ENCODE results near the gene MORN1.
A peak's percentile ranks its signal among the peaks of the same experiment; 100 is the strongest.

Gene MORN1

DNA sequence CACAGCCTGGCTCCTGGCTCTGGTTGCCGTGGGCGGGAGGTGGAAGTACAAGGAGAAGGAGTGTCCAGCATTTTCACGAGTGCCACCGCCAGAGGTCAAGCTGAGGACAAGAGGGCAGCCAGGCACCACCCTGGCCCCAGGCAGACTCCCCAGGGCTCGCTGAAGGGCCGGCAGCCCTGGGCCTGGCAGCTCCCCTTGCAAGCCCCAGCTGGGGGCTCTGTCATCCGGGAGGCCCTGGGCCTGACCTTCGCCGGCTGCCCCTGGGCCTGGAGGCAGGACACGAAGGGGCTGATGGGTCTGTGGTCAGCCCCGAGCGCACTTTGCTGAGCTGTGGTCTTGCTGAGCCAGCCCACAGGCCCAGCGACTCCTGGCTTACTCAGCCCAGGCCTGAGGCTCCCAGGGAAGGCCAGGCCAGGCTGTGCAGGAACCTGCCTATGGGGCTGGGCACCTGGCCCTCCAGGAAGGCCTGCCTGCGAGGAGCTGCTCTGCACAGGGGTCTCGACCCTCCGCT is 74.8 kb downstream of the MORN1 start:
- no peak for DNase-seq

DNA sequence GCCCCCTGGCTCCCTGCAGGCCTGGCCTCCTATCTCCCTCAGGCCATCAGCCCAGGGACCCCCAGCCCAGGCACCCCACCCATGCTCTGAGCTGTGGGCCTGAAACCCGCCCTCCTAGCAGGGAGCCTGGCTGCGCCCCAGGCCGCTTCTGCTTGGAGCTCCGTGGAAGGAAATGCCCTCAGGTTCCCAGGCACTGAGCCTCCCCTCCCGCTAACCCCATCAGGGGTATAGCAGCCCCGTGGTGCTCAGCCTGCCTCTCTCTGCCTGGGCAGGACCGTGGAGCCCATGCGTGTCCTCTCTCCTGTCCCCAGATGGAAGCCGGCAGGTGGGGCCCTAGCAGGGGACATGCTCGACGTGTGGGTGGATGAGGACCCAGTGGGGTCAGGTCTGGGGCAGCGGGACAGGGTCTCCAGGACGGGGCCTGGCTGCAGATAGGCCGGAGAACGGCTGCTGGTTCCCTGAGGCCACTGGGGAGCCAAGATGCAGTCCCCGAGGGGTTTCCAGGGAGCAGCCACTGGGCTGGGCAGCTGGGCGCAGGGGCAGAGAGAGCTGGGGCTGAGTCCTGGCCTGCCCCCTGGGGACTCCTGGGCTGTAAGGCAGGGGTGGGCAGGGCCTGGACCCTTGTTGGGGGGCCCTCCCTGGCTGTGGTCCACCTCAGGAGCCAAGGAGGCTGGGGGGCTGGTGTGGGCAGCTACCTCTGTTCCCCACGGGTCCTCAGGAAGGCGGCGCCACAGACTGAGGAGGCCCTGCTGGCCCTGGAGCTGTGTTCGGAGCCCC is 75.5 kb downstream of the MORN1 start:
- DNase-seq, result no peak

DNA sequence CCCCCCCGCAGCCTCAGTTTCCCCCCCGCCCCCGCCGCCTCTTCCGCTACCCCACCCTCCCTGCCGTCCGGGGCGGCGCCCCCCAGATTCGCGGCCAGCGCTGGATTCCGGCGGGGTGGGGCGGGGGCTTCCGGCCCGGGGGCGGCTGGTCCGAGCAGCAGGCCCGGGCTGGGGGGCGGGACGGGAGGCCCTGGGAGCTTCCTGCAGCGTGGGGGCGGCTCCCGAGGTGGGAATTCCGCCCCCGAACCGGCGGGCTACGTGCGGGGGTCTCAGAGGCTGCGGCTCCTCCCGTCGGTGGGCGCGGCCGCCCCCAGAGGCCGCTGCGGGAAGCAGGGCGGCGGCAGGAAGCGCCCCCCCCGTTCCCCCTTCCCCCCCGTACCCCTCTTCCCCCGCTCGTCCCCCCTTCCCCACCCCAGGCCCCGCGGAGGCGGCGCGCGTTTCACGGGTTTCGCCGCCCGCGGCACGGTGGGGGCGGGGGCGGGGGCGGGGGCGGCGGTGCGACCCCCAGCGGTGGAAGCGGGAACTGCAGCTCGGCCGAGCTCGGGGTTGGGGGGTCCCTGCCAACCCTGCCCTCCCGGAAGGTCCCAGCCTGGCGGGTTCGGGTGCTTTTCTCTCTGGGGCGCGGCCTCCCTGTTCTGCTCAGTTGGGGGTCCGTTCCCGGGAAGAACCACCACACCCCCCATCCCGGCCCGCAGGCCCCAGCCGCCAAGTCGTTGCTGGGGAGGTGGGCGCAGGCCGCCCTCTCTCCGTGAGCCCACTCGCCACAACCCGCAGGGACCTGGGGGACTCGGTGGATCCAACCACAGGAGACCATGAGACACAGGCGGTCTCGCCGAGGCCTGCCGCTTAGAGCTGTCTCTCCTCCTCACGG is 76.3 kb downstream of the MORN1 start:
- DNase-seq, result peak; percentile 67

DNA sequence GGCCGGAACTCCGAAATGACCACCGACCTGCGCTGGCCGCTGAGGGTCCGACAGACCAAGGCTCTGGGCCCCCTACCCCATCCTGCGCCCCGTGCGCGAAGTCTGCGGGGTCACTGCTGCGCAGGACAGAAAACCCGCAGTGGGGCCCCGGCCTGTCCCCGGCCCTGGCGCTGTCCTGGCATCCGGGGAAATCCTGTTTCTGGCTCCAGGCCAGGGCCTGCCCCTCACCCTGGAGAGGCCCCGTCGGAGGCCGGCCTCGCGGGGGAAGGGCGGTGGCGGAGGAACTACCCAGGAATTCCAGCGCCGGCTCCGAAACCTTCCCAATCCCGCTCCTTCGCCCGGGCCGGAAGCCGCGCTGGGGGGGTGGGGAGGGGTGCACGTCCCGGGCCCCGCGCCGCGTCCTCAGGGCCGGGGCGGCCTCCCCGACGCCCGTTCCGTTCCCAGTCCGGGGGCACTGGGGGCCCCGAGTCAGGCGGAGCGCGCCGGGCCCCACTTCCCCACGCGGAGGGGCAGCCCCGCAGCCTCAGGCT is 77.0 kb downstream of the MORN1 start:
- DNase-seq, result no peak

DNA sequence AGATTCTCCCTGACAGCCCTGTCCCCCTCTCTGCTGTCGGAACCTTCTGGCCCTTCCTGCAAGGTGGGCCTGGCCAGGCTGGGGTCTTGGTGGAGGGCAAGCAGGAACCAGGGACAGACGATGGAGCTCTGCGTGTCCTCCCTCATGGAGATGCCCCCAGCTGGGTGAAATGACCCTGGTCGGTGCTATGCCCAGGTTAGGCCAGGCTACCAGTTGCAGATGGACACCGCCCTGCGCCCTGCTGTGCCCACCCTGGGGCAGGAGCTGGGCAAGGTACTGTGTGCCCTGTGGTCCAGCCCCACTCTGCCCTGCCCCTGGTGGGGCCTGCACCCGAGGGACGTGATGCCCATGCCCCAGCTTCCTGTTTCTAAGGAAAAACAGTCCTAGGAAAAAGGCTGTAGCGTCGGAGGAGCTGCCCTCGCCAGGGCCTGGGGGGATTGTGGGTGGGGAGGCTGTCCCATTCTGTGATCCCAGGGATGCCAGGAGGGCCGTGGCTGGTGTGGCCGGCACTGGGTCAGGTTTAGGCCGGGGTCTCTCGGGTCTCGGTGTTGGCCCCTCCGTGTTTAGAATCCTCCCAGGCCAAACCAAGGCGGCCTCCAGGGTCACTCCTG is 77.6 kb downstream of the MORN1 start:
- DNase-seq, result no peak

DNA sequence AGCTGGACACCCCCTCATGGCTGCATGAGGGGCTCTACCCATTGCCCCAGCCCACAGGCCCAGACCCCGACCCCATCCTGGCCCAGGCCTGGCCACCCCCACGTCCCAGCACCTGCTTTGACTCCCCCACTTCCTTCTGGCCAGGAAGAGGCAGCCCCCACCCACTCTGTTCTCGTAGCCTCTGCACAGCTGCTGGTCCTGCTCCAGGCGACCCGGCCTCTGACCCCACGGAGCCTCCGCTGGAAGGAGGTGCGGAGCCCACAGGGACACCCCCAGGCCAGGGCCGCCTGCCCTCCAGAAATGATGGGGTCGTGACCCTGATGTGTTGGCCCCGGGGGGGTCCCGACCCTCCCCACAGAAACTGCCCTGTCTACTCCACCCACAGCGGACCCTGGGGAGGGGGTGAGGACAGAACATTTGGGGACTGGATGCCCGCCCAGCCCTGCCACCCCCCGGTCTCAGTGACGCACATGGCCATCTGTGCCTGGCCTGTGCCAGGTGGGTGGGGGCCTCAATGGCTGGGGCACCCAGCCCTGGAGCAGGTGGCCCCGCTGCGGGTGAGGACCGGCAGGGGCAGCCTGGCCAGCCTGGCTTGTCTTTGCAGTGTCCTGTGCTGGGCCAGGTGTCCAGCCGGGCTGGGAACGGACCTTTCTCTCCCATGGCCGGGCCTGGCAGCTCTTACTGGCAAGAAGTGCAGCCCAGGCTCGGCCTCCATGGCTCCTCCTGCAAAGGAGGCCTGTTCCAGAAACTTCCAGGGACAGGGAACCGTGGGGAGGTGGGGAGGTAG is 78.6 kb downstream of the MORN1 start:
- DNase-seq, result no peak

DNA sequence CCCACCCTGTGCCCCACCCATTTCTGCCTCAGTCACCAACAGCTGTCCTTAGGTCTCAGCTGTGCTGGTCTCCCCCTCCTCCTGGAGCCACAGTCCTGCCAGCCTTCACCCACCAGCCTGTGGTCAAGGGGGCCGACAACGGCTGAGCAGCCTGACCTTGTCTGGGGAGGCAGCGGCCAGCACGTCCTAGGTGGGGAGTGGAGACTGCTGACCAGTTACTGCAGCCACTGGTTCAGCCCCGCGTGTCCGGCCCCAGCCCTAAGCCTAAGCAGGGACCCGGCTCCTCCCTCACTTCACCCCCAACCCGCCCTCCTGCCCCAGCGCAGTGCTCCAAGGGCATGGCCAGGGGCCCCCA is 79.2 kb downstream of the MORN1 start:
- DNase-seq, result no peak

DNA sequence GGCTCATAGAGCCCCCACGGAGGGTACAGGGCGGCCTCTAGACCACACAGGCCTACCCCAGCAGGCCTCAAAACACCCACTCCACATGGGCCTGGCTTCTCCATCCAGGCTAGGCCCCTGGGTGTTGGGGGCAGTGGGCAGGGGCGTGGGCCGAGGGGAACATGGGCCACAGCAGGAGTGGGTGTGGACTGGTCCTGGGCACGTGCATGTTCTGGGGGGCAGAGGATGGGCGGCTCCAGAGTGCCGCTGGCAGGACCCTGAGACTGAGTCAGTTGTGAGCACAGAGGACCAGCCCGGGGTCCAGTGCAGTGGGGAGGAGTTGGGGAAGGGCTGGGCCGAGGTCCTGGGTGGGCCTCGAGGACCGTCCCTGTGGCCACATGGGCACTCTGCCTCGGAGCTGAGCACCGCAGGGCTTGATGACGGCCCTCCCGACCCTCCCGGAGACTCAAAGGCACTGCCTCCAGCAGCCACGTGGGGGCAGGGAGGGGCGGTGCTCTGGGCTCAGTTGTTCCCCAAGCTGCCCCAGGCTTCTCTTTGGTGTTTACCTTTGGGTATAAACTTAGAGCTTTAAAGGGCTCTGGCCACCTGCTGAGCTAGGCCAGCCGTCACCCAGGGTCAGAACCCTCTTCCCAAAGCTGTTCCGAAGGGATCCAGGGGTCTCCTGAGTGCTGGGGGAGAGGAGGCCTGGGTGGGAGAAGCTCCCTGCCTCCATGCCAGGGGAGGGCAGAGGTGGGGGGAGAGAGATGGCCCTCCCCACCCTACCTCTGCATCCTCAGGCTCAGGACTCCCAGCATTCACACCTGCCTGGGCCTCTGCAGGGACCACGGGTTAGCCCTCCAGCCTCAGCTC is 79.9 kb downstream of the MORN1 start:
- DNase-seq, result peak; percentile 50

DNA sequence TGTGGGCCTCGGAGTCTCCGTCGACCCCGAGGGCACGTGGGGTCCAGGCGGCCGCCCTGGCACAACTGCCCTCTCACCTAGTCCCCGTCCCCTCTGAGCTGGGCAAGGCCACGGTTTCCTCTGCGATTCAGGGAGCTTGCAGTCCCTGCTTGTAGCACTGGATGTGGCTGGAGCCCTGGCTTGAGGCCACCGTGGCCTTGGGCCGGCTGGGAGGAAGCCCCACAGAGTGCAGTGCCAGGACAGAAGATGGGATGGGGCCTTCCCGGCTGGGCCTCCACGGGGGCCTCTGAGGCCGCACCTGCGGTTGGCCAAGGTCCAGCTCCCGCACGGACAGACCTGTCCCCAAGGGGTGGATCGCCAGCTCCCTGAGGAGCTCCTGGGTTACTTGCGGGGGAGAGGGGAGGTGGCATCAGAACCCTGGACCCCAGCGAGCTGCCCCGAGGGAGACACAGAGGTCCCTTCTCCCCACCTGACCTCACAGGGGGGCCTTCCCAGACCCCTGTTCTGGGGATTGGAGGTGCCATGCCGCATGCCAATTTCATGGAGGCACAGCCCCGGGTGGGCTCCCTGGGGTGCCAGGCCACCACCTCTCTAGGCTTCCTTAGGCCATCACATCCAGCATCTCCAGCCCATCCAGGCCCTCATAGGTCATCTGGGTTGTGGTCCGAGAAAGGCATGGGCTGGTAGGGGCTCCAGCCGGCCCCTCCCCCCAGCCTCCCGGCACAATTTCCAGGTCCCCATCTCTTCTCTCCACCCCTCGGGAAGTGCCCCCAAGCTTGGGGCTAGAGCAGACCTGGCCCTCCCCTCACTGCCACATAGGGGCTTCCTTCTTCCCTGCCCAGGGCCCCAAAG is 80.8 kb downstream of the MORN1 start:
- DNase-seq, result no peak

DNA sequence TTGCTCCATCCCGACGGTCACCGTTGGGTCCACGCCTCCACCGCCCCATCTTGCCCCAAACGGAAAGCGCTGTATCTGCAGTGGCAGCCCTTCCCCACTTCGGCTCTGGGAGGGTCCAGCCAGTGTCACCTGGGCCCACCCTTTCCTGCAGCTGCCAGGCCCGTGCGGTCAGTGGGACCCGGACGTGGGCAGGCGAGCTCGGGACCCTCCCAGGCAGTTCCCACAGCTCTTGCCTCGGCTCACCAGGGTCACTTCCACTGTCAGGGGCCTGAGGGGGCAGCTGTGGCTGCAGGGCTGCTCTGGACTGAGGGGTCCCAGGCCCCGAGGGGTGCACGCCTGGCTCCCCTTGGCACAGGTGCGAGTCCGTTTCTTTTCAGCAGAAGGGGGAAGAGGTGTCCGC is 82.5 kb downstream of the MORN1 start:
- DNase-seq, result no peak

DNA sequence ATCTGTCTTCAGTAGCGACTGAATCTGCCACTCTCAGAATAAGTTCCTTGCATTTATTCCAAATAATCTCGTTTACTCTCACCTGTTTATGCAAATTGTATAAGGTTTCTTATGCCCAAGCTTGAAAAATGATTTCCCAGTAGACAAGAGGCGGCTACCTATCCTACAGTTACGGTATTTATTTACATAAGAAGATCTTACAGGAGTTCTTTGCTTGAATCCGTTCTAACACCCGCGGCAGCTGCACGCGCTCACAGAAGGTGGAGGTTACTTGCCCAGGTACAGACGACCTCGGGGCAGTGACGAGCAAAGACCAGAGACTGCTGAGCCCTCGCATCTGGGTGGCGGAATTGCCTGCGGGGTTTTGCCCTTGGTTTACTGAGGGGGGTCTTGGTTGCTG is 83.4 kb downstream of the MORN1 start:
- no peak for DNase-seq

DNA sequence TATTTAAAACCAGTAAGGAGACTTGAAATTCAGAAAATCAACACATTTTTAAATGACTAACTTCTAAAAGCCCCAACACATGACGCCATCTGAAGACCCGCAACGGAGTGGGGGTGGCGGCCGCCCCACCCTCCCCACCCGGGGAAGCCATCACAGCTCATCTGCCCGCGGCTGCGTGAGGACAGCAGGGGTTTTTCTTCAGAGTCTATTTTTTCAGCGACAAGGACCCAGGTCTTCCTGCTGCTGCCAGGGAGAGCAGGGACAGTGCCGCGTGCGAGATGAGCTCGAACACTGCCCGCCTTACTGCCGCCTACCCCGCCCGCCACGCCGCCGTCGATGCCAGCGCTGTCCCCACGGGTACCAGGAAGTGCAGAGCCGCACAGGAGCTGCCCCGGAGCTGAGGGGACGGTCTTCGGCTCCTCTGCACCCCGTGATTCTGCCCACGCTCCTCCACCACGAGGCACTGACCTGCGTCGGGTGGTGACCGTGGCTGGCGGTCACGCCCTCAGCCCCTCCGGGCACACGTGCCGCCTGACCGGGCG is 84.2 kb downstream of the MORN1 start:
- DNase-seq, result no peak

DNA sequence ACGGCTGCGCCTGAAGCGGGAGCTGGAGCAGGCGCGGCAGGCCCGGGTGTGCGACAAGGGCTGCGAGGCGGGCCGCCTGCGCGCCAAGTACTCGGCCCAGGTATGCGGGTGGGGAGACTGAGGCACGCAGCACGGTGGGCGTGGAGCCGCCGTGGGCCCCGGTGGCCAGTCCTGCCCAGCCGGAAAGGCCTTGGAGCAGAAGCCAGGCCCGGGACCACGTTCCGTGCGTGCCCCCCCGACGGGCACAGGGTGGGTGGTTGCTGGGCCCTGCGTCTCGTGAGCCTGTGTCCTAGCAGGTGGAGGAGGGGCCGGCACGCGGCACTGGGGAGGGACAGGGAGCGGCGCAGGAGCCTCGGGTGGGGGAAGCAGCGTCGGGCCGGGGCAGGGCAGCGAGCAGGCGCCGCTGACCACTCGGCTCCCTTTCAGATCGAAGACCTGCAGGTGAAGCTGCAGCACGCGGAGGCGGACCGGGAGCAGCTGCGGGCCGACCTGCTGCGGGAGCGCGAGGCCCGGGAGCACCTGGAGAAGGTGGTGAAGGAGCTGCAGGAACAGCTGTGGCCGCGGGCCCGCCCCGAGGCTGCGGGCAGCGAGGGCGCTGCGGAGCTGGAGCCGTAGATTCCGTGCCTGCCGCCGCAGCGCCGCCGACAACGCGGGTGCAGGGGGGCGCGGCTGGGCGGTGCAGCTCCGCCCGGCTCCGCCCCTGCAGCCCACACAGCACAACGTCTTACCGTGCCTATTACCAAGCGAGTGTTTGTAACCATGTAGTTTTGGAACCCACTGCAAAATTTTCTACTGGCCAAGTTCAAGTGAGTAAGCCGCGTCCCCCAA is 85.0 kb downstream of the MORN1 start:
- no peak for DNase-seq

DNA sequence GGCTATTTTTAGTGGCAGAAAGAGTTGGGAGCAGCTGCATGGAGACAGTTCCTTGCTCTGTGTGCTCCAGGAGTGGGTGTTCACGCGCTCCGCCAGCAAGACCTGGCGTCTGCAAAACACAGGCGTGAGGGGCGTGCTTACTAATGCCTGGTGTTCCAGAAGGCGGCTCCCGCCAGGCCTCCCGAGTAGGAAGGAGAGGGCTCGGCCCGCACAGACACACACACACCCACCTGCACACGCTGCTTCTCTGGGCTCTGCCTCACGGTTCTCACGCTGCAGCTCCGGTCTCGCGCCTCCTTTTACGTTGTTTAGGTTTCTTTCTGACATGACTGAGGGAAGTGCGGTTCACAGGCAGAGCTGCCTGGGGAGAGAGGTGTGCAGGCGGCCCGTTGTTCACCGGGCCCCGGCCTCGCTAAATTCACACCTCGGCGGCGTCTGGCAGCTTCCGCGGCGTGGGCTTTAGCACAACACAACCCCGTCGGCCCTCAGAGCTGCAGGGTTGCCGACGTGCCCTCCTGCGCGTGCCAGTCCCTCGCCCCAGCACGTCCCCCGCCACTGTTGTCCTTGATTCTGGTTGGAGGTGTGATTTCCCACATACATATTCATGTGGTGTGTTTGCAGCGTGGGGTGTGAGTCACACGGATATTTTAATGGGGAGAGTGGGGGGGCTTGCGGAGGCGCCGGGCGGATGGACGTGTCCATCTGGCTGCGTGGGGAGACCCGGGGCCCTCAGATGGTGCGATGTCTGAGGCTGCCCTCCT is 86.3 kb downstream of the MORN1 start:
- no peak for DNase-seq

DNA sequence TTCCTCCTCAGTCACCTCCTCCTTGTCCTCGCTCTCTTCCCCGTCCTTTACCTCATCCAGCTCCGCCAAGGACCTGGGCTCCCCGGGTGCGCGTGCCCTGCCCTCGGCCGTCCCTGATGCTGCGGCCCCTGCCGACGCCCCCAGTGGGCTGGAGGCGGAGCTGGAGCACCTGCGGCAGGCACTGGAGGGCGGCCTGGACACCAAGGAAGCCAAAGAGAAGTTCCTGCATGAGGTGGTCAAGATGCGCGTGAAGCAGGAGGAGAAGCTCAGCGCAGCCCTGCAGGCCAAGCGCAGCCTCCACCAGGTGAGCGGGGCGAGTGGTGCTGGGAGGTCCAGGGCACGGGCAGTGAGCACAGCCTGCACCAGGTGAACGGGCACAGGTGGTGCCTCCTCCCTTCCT is 87.1 kb downstream of the MORN1 start:
- DNase-seq, result no peak

DNA sequence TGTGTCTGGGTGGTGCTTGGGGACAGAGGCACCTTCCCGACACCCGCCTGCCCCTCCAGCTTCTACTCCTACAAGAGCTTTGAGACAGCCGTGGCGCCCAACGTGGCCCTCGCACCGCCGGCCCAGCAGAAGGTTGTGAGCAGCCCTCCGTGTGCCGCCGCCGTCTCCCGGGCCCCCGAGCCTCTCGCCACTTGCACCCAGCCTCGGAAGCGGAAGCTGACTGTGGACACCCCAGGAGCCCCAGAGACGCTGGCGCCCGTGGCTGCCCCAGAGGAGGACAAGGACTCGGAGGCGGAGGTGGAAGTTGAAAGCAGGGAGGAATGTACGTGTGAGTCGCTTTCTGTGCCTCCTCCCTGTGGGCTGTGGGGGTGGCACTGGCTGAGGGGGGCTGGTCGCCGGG is 87.6 kb downstream of the MORN1 start:
- DNase-seq, result no peak

DNA sequence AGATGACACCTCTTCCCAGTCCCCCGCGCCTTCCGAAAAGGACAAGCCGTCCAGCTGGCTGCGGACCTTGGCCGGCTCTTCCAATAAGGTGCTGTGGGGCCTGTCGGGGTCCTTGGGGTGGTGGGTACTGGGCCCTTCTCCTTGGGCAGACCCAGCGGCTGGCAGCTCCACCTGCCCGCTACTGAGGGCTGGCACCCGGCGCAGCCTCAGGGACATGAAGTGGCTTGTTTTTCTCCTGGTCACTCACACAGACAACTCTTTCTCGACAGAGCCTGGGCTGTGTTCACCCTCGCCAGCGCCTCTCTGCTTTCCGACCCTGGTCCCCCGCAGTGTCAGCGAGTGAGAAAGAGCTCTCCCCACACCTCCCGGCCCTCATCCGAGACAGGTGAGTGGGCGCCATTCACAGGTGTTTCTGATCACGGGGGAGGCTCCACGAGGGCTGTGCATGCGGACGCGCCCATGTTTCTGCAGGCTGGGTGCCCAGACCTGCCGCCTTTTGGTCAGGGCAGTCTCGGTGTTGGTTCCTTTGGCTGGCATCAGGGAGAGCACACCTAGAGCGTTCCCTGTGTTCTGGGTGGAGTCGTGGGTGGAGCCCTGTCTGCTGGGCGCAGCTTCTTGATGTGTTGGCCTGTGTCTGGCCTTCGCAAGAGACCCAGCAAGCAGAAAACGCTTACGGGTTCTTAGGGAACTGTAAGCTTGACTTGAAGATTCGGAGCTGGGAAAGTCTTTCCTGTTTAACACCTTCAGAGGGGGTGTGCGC is 88.2 kb downstream of the MORN1 start:
- DNase-seq, result no peak
